HepG2 (cell line): Measurements from ENCODE around the gene RAB17. TPM values are rescaled to one million over a fixed set of nuclear protein-coding genes. Genes with fewer than 3 reads are reported as not detected.

Source experiments
- ATAC-seq: fragments of 200-7000 bp; cut with Tn5 transposase; 3 replicates; pipeline ENCODE4 v1.9.1; 2020; ENCODE audit warnings: mild to moderate bottlenecking, moderate library complexity
- BruUV-seq: library from RNA; stranded (reverse); fragments of 400-500 nt; replicated peaks from 2 replicates; lab custom pipeline; 2021; lab: Mats Ljungman, UMichigan
- CTCF ChIA-PET: fragments of 300-600 bp; formaldehyde crosslinking; extraction: SDS; loops from one replicate; lab custom pipeline; 2021; ENCODE audit warnings: low total read pairs, inconsistent platforms, low intra/inter-chr PET ratio; lab: Yijun Ruan, JAX
- POLR2A ChIA-PET: fragments of 350-600 bp; sonication (Branson Sonifier 250); formaldehyde crosslinking; loops from one replicate; lab custom pipeline; 2020; ENCODE audit warnings: antibody characterized with exemption, inconsistent platforms; lab: Yijun Ruan, JAX
- DNase-seq: peaks from one replicate; pipeline ENCODE4 v3.0.0-alpha.2; 2015; ENCODE audit warnings: low spot score
- FAIRE-seq: peaks from 3 replicates; lab custom pipeline; 2011; peaks lifted over from hg19 to GRCh38; lab: Jason Lieb, UNC
- H2AFZ ChIP-seq: one replicate; pipeline ENCODE4 v1.6.1; 2011; ENCODE audit warnings: low read length, inconsistent platforms
- H3K27ac ChIP-seq: fragments of 300-600 bp; 3 replicates; pipeline ENCODE4 v1.8.0; 2011; ENCODE audit warnings: mixed run types, mild to moderate bottlenecking, mixed read lengths, low read length, inconsistent platforms; ENCODE audit not compliant: insufficient read depth; ENCODE audit errors: extremely low read length
- H3K27me3 ChIP-seq, 2 experiments: fragments of 200-600 bp in 1 of 2; 2 replicates in 1 of 2; 3 replicates in 1 of 2; pipeline versions ENCODE4 v1.6.0 to v1.8.0; 2011; ENCODE audit warnings: low read length in 2 of 2, mild to moderate bottlenecking in 2 of 2, moderate library complexity in 2 of 2, inconsistent platforms in 1 of 2; ENCODE audit not compliant: insufficient read depth in 2 of 2, control insufficient read depth in 1 of 2
- H3K36me3 ChIP-seq, 2 experiments: fragments of 200-600 bp in 1 of 2; replicated peaks in 1 of 2; 2 replicates in 1 of 2; 3 replicates in 1 of 2; pipeline versions ENCODE4 v1.5.1 to v1.8.0; 2011; ENCODE audit warnings: low read length in 2 of 2, inconsistent platforms in 1 of 2; ENCODE audit not compliant: insufficient read depth in 2 of 2, control insufficient read depth in 1 of 2
- H3K4me1 ChIP-seq: 2 replicates; pipeline ENCODE4 v1.5.1; 2012; ENCODE audit warnings: low read length, inconsistent platforms; ENCODE audit not compliant: insufficient read depth
- H3K4me2 ChIP-seq: 2 replicates; pipeline ENCODE4 v1.6.0; 2011; ENCODE audit warnings: low read depth, low read length, inconsistent platforms
- H3K4me3 ChIP-seq, 3 experiments: fragments of 200-600 bp in 1 of 3; sonication (generic), shearing (Covaris generic) in 1 of 3; replicated peaks in 1 of 3; 2 replicates each; pipeline ENCODE4 v1.5.1; 2011 to 2016; ENCODE audit warnings: low read length in 3 of 3, inconsistent platforms in 2 of 3, low read depth in 2 of 3, mild to moderate bottlenecking in 2 of 3, control low read depth in 1 of 3, mixed read lengths in 1 of 3; ENCODE audit not compliant: insufficient read depth in 1 of 3
- H3K79me2 ChIP-seq: one replicate; pipeline ENCODE4 v1.6.1; 2011; ENCODE audit warnings: low read length, inconsistent platforms; ENCODE audit not compliant: insufficient read depth
- H3K9ac ChIP-seq: 2 replicates; pipeline ENCODE4 v1.6.0; 2011; ENCODE audit warnings: mild to moderate bottlenecking, low read depth, low read length, inconsistent platforms; ENCODE audit not compliant: insufficient read depth
- H3K9me3 ChIP-seq: 2 replicates; pipeline ENCODE4 v1.5.1; 2012; ENCODE audit warnings: mild to moderate bottlenecking, low read length
- H4K20me1 ChIP-seq: 2 replicates; pipeline ENCODE4 v1.6.0; 2011; ENCODE audit warnings: inconsistent platforms, mild to moderate bottlenecking, low read length, moderate library complexity; ENCODE audit not compliant: insufficient read depth
- ASH2L ChIP-seq: fragments of 300-600, 200-600 bp; sonication (generic); IDR thresholded peaks from 2 replicates; pipeline ENCODE4 v1.7.0; 2017; ENCODE audit warnings: low read depth, mild to moderate bottlenecking, moderate library complexity, mixed read lengths, low read length; ENCODE audit not compliant: insufficient read length
- IKZF4 ChIP-seq: sonication (generic); formaldehyde crosslinking; IDR thresholded peaks from 2 replicates; pipeline ENCODE4 v1.5.1; 2020; ENCODE audit warnings: borderline replicate concordance, mild to moderate bottlenecking, low read depth, missing genetic modification reagents; ENCODE audit errors: not compliant biosample characterization
- MBD4 ChIP-seq: IDR thresholded peaks from 2 replicates; pipeline ENCODE4 v1.6.1; 2012; ENCODE audit warnings: low read length, inconsistent platforms, borderline replicate concordance
- SIN3A ChIP-seq: IDR thresholded peaks from 2 replicates; pipeline ENCODE4 v1.6.1; 2011; ENCODE audit warnings: low read depth, mild to moderate bottlenecking, control low read depth, low read length, borderline replicate concordance
- TOE1 ChIP-seq: sonication (generic); formaldehyde crosslinking; IDR thresholded peaks from 2 replicates; pipeline ENCODE4 v1.4.0; 2020; ENCODE audit warnings: mild to moderate bottlenecking, missing genetic modification reagents
- ZFP82 ChIP-seq: sonication (generic); formaldehyde crosslinking; IDR thresholded peaks from 2 replicates; pipeline ENCODE4 v1.5.1; 2020; ENCODE audit warnings: mild to moderate bottlenecking, missing genetic modification reagents, borderline replicate concordance
- ZNF10 ChIP-seq: sonication (generic); formaldehyde crosslinking; IDR thresholded peaks from 2 replicates; pipeline ENCODE4 v1.4.0; 2020; ENCODE audit warnings: mild to moderate bottlenecking, low read depth, missing genetic modification reagents, borderline replicate concordance
- ZNF263 ChIP-seq: sonication (generic); formaldehyde crosslinking; IDR thresholded peaks from 2 replicates; pipeline ENCODE4 v1.4.0; 2020; ENCODE audit warnings: missing genetic modification reagents
- WGBS: methylation state at CpG from one replicate; pipeline ENCODE4 v1.1.6; 2017; ENCODE audit warnings: low lambda C conversion rate; 5-methylcytosine and 5-hydroxymethylcytosine counted together
- in situ Hi-C: cut with HindIII; loops from 2 replicates; pipeline ENCODE4 v1.10.0; 2017; ENCODE audit warnings: low pct_unique_long_range_greater_than_20kb; ENCODE audit not compliant: extremely low pct_ligation_motif_present
- intact Hi-C: fragments of 100-400 bp; cut with micrococcal nuclease; formaldehyde crosslinking; loops from one replicate; pipeline ENCODE4 v1.10.0; 2022; ENCODE audit not compliant: unreplicated experiment
- polyA plus RNA-seq, 8 experiments: library from polyadenylated mRNA; depleted of rRNA in 3 of 8; stranded (reverse) in 7 of 8; unstranded in 1 of 8; fragments of >200 nt; fragmentation: Illumina TruSeq in 4 of 8; extraction: Trizol in 4 of 8; gene quantifications; 2 replicates each; pipeline versions ENCODE4 v1.2.1 to v1.2.3, GENCODE V29; 2011 to 2016; ENCODE audit warnings: low read depth in 4 of 8, missing spikeins in 1 of 8, mixed read lengths in 1 of 8; ENCODE audit not compliant: insufficient read depth in 1 of 8
- total RNA-seq, 5 experiments: library from RNA; depleted of rRNA; stranded (reverse); fragments of >200 nt; fragmentation: Illumina TruSeq; extraction: Trizol; gene quantifications; 2 replicates each; pipeline ENCODE4 v1.2.3, GENCODE V29; 2016; ENCODE audit warnings: low read depth in 1 of 5
- TF ChIP-seq, protein P1 (sequence below): sonication (generic); formaldehyde crosslinking; IDR thresholded peaks from 2 replicates; pipeline ENCODE4 v1.5.0; 2020; ENCODE audit warnings: mild to moderate bottlenecking, missing genetic modification reagents
- TF ChIP-seq, protein P2 (sequence below): sonication (generic); formaldehyde crosslinking; conservative IDR thresholded peaks from 2 replicates; pipeline ENCODE4 v1.8.0; 2022; ENCODE audit warnings: low read depth, missing genetic modification reagents
- TF ChIP-seq, protein P3 (sequence below): IDR thresholded peaks from 2 replicates; pipeline ENCODE4 v1.6.1; 2018; ENCODE audit warnings: missing genetic modification reagents, mild to moderate bottlenecking, missing compliant biosample characterization

Gene RAB17
- total and polyA plus RNA-seq, 2 of the 13 experiments (the other 11 are each of a cell fraction or from before 2014, with no cell fraction given) = 68.0 to 124 TPM

DNA sequence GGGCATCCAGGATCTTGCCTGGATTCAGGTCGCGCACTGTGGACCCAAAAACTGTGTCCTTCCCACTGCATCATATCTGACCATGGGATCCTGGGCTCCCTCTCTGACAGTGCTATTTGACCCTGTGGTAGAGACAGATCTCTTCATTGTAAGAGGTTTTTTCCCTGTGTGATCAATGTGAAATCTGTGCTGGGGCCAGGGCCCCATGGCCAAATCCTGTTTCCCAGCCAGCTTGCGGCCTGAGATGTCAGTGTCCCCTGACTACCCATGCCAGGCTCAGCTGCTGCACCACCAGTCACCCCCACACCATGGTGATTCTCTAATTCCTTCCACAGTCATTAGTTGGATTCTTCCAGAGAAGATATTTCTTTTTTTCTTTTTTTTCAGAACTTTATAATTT, 20.6 kb downstream of the RAB17 start (continued):
- TF ChIP-seq, protein P1, sequence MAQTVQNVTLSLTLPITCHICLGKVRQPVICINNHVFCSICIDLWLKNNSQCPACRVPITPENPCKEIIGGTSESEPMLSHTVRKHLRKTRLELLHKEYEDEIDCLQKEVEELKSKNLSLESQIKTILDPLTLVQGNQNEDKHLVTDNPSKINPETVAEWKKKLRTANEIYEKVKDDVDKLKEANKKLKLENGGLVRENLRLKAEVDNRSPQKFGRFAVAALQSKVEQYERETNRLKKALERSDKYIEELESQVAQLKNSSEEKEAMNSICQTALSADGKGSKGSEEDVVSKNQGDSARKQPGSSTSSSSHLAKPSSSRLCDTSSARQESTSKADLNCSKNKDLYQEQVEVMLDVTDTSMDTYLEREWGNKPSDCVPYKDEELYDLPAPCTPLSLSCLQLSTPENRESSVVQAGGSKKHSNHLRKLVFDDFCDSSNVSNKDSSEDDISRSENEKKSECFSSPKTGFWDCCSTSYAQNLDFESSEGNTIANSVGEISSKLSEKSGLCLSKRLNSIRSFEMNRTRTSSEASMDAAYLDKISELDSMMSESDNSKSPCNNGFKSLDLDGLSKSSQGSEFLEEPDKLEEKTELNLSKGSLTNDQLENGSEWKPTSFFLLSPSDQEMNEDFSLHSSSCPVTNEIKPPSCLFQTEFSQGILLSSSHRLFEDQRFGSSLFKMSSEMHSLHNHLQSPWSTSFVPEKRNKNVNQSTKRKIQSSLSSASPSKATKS (CRISPR knock-in tag) = no peak
- TF ChIP-seq TOE1 (CRISPR knock-in tag) = no peak

DNA sequence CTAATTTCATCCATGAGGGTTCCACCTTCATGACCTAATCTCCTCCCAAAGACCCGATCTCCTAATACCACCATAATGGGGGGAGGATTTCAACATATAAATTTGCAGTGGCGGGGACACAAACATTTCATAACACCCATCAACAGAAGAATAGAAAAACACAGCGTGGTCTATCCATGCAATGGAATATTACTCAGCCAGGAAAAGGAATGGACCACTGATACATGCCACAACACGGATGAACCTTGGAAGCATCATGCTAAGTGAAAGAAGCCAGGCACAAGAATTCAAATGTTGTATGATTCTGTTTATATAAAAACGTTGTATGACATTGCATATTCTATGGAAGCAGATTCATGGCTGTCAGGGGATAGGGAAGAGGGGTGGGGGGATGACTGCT, 21.5 kb downstream of the RAB17 start:
- Histone ChIP-seq H2AFZ (no peak overlapping the region), H3K79me2 (no peaks in the 10 kb centered on the region), H3K36me3 (no peaks in the 10 kb centered on the region), H4K20me1 (no peaks in the 10 kb centered on the region)
- intact Hi-C loops (no loop called here), in situ Hi-C loops (no loop called here)
- no peak for ATAC-seq
- no peak for FAIRE-seq
- TF ChIP-seq ZNF10 (CRISPR knock-in tag) (no peak), IKZF4 (CRISPR knock-in tag) (no peak), SIN3A (no peak), MBD4 (no peak), ZNF263 (CRISPR knock-in tag) (no peak), ZFP82 (no peak), ASH2L (no peak)
- TF ChIP-seq, protein P2, sequence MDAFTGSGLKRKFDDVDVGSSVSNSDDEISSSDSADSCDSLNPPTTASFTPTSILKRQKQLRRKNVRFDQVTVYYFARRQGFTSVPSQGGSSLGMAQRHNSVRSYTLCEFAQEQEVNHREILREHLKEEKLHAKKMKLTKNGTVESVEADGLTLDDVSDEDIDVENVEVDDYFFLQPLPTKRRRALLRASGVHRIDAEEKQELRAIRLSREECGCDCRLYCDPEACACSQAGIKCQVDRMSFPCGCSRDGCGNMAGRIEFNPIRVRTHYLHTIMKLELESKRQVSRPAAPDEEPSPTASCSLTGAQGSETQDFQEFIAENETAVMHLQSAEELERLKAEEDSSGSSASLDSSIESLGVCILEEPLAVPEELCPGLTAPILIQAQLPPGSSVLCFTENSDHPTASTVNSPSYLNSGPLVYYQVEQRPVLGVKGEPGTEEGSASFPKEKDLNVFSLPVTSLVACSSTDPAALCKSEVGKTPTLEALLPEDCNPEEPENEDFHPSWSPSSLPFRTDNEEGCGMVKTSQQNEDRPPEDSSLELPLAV (CRISPR knock-in tag) = no peak
- TF ChIP-seq, protein P3, sequence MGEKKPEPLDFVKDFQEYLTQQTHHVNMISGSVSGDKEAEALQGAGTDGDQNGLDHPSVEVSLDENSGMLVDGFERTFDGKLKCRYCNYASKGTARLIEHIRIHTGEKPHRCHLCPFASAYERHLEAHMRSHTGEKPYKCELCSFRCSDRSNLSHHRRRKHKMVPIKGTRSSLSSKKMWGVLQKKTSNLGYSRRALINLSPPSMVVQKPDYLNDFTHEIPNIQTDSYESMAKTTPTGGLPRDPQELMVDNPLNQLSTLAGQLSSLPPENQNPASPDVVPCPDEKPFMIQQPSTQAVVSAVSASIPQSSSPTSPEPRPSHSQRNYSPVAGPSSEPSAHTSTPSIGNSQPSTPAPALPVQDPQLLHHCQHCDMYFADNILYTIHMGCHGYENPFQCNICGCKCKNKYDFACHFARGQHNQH (CRISPR knock-in tag) = no peak
- TF ChIP-seq, all 625 proteins: peak for 0
- no peak overlapping the region for H3K27ac ChIP-seq
- no peak overlapping the region for H3K4me3 ChIP-seq
- no peak overlapping the region for H3K4me2 ChIP-seq
- peaks cover 0 to 21% of the 10 kb centered on the region in 2 experiments; a peak in 4 of 5 replicates for H3K27me3 ChIP-seq
- CTCF ChIA-PET = interaction anchor here (0.7 kb wide), 1 partner anchor 57 kb away, joined by 3 read pairs; no protein-coding TSS in a partner anchor
- DNase-seq = no peak
- H3K9me3 ChIP-seq = no peaks in the 10 kb centered on the region
- no peak overlapping the region for H3K9ac ChIP-seq
- WGBS = 19% methylated on average over 5 of the region's 5 CpGs
- POLR2A ChIA-PET = no interaction called here
- BruUV-seq = no TSS peak
- peaks cover 19% of the 10 kb centered on the region for H3K4me1 ChIP-seq
